OCI-LY7 (cell line): Measurements from ENCODE around the gene DPPA3. TPM values are rescaled to one million over a fixed set of nuclear protein-coding genes. Genes with fewer than 3 reads are reported as not detected.

Experiments
- BruUV-seq: library from RNA; stranded (reverse); fragments of 400-500 nt; replicated peaks from 2 replicates; lab custom pipeline; 2021; lab: Mats Ljungman, UMichigan
- CTCF ChIA-PET: fragments of 300-600 bp; sonication (Branson Sonifier 250); formaldehyde crosslinking; loops from one replicate; lab custom pipeline; 2022; ENCODE audit warnings: antibody characterized with exemption; ENCODE audit not compliant: unreplicated experiment; lab: Charles Lee
- POLR2A ChIA-PET: fragments of 300-600 bp; sonication (Branson Sonifier 250); formaldehyde crosslinking; loops from one replicate; lab custom pipeline; 2022; ENCODE audit warnings: antibody characterized with exemption; lab: Charles Lee
- DNase-seq: peaks from one replicate; pipeline ENCODE4 v3.0.0-alpha.2; 2015; ENCODE audit warnings: low spot score
- H2AFZ ChIP-seq: fragments of 200-600 bp; sonication (generic), shearing (Covaris generic); 2 replicates; pipeline ENCODE4 v1.6.1; 2014; ENCODE audit warnings: mild to moderate bottlenecking, antibody characterized with exemption, low read length, moderate library complexity
- H3K27ac ChIP-seq: fragments of 200-600 bp; sonication (generic); 2 replicates; pipeline ENCODE4 v1.5.1; 2014; ENCODE audit warnings: mixed run types, low read depth, mild to moderate bottlenecking, moderate library complexity, low read length, inconsistent platforms; ENCODE audit not compliant: poor library complexity, severe bottlenecking
- H3K36me3 ChIP-seq: fragments of 200-600 bp; sonication (generic); 2 replicates; pipeline ENCODE4 v1.6.1; 2014; ENCODE audit warnings: mild to moderate bottlenecking, antibody characterized with exemption, low read length, moderate library complexity, mixed read lengths; ENCODE audit not compliant: insufficient read depth
- H3K4me1 ChIP-seq: fragments of 200-600 bp; sonication (generic); 2 replicates; pipeline ENCODE4 v1.5.1; 2014; ENCODE audit warnings: mild to moderate bottlenecking, low read length; ENCODE audit not compliant: insufficient read depth, poor library complexity, severe bottlenecking
- H3K4me2 ChIP-seq: fragments of 200-600 bp; sonication (generic); 2 replicates; pipeline ENCODE4 v1.6.1; 2014; ENCODE audit warnings: mild to moderate bottlenecking, low read length
- H3K4me3 ChIP-seq: fragments of 200-600 bp; sonication (generic); 2 replicates; pipeline ENCODE4 v1.5.1; 2014; ENCODE audit warnings: mild to moderate bottlenecking, low read depth, low read length; ENCODE audit not compliant: poor library complexity, severe bottlenecking
- H3K79me2 ChIP-seq: fragments of 200-600 bp; sonication (generic); 2 replicates; pipeline ENCODE4 v1.6.1; 2016; ENCODE audit warnings: low read depth, mild to moderate bottlenecking, low read length, moderate library complexity, mixed read lengths; ENCODE audit not compliant: insufficient read depth
- H3K9me2 ChIP-seq: fragments of 200-600 bp; sonication (generic); 2 replicates; pipeline ENCODE4 v1.6.1; 2016; ENCODE audit warnings: mild to moderate bottlenecking, low read length, mixed read lengths; ENCODE audit not compliant: insufficient read depth
- H3K9me3 ChIP-seq: fragments of 200-600 bp; sonication (generic); 2 replicates; pipeline ENCODE4 v1.6.1; 2014; ENCODE audit warnings: mild to moderate bottlenecking, mixed run types, low read length, mixed read lengths
- H4K20me1 ChIP-seq: fragments of 200-600 bp; sonication (generic); 2 replicates; pipeline ENCODE4 v1.6.1; 2014; ENCODE audit warnings: mild to moderate bottlenecking, antibody characterized with exemption, low read length, moderate library complexity, mixed read lengths; ENCODE audit not compliant: insufficient read depth
- EZH2phosphoT487 ChIP-seq: fragments of 200-600 bp; sonication (generic); IDR thresholded peaks from 2 replicates; pipeline ENCODE4 v1.6.1; 2018; ENCODE audit warnings: low read depth, borderline replicate concordance, mild to moderate bottlenecking, mixed run types, antibody characterized with exemption, low read length, moderate library complexity, mixed read lengths
- intact Hi-C: fragments of 100-400 bp; cut with micrococcal nuclease; formaldehyde crosslinking; loops from one replicate; pipeline ENCODE4 v1.10.0; 2022; ENCODE audit not compliant: unreplicated experiment
- total RNA-seq, 2 experiments: library from RNA; depleted of rRNA in 1 of 2; stranded (reverse); fragments of >200 nt in 1 of 2; shearing (Covaris generic) in 1 of 2; gene quantifications; 2 replicates each; pipeline ENCODE4 v1.2.3, GENCODE V29; 2014 to 2022
- TF ChIP-seq, protein P1 (sequence below): fragments of 200-600 bp; sonication (generic); conservative IDR thresholded peaks from 2 replicates; pipeline ENCODE4 v1.5.1; 2014; ENCODE audit warnings: mild to moderate bottlenecking, antibody characterized with exemption, low read length, moderate library complexity, mixed read lengths

The DPPA3 gene
- total RNA-seq, 2 experiments from 2014 or later, result 0.25 TPM; not detected in 1

- ChIA-PET POLR2A (interaction anchor here (0.6 kb wide), 1 partner anchor 171 kb away, joined by 3 read pairs; no protein-coding TSS in a partner anchor), CTCF (no interaction called here)
- H3K79me2 ChIP-seq, result no peaks in the 10 kb centered on the region
- no peaks in the 10 kb centered on the region for H3K9me3 ChIP-seq
- H3K27ac ChIP-seq, result no peak overlapping the region
- H3K4me2 ChIP-seq, result no peak overlapping the region
- H4K20me1 ChIP-seq, result no peaks in the 10 kb centered on the region
- DNase-seq, result no peak
- H3K36me3 ChIP-seq, result no peaks in the 10 kb centered on the region
- no peaks in the 10 kb centered on the region for H3K4me1 ChIP-seq
- TF ChIP-seq EZH2phosphoT487, result no peak
- TF ChIP-seq, protein P1, sequence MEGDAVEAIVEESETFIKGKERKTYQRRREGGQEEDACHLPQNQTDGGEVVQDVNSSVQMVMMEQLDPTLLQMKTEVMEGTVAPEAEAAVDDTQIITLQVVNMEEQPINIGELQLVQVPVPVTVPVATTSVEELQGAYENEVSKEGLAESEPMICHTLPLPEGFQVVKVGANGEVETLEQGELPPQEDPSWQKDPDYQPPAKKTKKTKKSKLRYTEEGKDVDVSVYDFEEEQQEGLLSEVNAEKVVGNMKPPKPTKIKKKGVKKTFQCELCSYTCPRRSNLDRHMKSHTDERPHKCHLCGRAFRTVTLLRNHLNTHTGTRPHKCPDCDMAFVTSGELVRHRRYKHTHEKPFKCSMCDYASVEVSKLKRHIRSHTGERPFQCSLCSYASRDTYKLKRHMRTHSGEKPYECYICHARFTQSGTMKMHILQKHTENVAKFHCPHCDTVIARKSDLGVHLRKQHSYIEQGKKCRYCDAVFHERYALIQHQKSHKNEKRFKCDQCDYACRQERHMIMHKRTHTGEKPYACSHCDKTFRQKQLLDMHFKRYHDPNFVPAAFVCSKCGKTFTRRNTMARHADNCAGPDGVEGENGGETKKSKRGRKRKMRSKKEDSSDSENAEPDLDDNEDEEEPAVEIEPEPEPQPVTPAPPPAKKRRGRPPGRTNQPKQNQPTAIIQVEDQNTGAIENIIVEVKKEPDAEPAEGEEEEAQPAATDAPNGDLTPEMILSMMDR, result no peak
- no peak overlapping the region for H3K4me3 ChIP-seq
- H2AFZ ChIP-seq, result no peak overlapping the region
- intact Hi-C loops, result no loop called here
- no TSS peak for BruUV-seq
- no peaks in the 10 kb centered on the region for H3K9me2 ChIP-seq
Observed at GRCh38 chr12:7731486-7731885, 20.3 kb downstream of the DPPA3 start.

- no TSS peak for BruUV-seq
- H3K4me3 ChIP-seq, result no peak overlapping the region
- ChIA-PET CTCF (no interaction called here), POLR2A (no interaction called here)
- H3K9me2 ChIP-seq, result no peaks in the 10 kb centered on the region
- H3K4me2 ChIP-seq, result no peak overlapping the region
- no peak overlapping the region for H3K27ac ChIP-seq
- no peaks in the 10 kb centered on the region for H3K36me3 ChIP-seq
- DNase-seq, result no peak
- H3K9me3 ChIP-seq, result no peaks in the 10 kb centered on the region
- no peak for TF ChIP-seq EZH2phosphoT487
- TF ChIP-seq, protein P1, result no peak
- H3K79me2 ChIP-seq, result no peaks in the 10 kb centered on the region
- no peaks in the 10 kb centered on the region for H3K4me1 ChIP-seq
- intact Hi-C loops, result no loop called here
- H2AFZ ChIP-seq, result no peak overlapping the region
- H4K20me1 ChIP-seq, result no peaks in the 10 kb centered on the region
Observed at GRCh38 chr12:7732993-7733392, 21.8 kb downstream of the DPPA3 start.

DNA sequence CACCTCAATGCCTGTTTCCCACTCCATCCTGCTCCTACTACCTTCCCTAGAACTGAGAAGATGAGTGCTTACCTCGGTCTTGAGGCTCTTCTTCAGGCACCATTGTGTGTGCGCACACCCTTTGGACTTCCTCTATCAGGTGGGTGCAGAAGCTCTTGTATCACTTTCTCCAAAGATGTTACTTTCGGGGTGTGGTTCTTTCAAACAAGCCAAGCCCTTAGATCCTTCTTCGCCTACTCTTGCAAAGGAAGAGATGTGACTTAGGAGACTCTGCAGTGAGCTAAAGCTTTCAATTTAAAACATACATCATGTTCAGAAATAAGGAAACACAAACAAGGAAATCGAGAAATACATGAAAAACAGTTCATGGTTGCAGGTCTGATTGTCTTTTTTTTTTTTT, 36.0 kb downstream of the DPPA3 start, which contains the start of gene CLEC4C:
Gene CLEC4C (minus strand): TSS at position 130 of the 400 bp plus-strand sequence. CDS start 27 bp downstream, at position 103.
- CTCF ChIA-PET, result no interaction called here
- intact Hi-C loops, result no loop called here
- POLR2A ChIA-PET, result interaction anchor here (0.7 to 0.8 kb wide), 4 partner anchors 55 to 1177 kb away, joined by 4 to 7 read pairs (median 6); no protein-coding TSS in a partner anchor
- Histone ChIP-seq H3K79me2 (no peaks in the 10 kb centered on the region), H3K4me1 (no peaks in the 10 kb centered on the region), H3K36me3 (no peaks in the 10 kb centered on the region), H3K4me2 (no peak within 1 kb of the TSS), H3K4me3 (no peak within 1 kb of the TSS), H4K20me1 (no peaks in the 10 kb centered on the region), H3K27ac (no peak within 1 kb of the TSS), H3K9me3 (no peaks in the 10 kb centered on the region), H3K9me2 (no peaks in the 10 kb centered on the region), H2AFZ (no peak within 1 kb of the TSS)
- no TSS peak for BruUV-seq
- DNase-seq, result no peak
- TF ChIP-seq, protein P1, result no peak
